ENCODE measurements around the gene CAMSAP3. TPM values are rescaled to one million over a fixed set of nuclear protein-coding genes. Genes with fewer than 3 reads are reported as not detected.

CAMSAP3 gene
- total and polyA plus RNA-seq, 12 donors = 0.61 to 18.9 (median 6.0) TPM

- no peaks in the 10 kb centered on the region for H3K9me3 ChIP-seq (replicated peaks in 1 of 3)
- 41 to 52% (median 48%) methylated on average over 2 of the region's 2 CpGs for WGBS, 4 donors
- no peaks in the 10 kb centered on the region for H3K36me3 ChIP-seq (replicated peaks in 1 of 2)
- intact Hi-C loops (cut with DNase I) = no loop called here
- DNase-seq = no peak
- H3K27me3 ChIP-seq = no peaks in the 10 kb centered on the region
- no peak overlapping the region for H3K4me3 ChIP-seq
- H3K27ac ChIP-seq = no peak overlapping the region
- H3K4me1 ChIP-seq (replicated peaks in 1 of 2) = peaks cover 0 to 5% of the 10 kb centered on the region in 2 donors
- TF ChIP-seq POLR2A (IDR thresholded peaks at IDR 0.05) (no peak), CTCF (IDR thresholded peaks at IDR 0.05) (no peak)
Observed at GRCh38 chr19:7650148-7650547, 54.5 kb downstream of the CAMSAP3 start.

- Histone ChIP-seq H3K36me3 (replicated peaks in 1 of 2) (no peaks in the 10 kb centered on the region), H3K9me3 (replicated peaks in 1 of 3) (no peaks in the 10 kb centered on the region), H3K27me3 (no peaks in the 10 kb centered on the region), H3K4me3 (peak overlapping the region in 2 of 4 donors; percentile 38 to 42), H3K4me1 (replicated peaks in 1 of 2) (peaks cover 0 to 5% of the 10 kb centered on the region in 2 donors), H3K27ac (peak overlapping the region in 1 of 5 donors; percentile 10)
- WGBS, 4 donors = 4 to 6% (median 5%) methylated on average over 27 to 28 of the region's 28 CpGs
- intact Hi-C loops (cut with DNase I) = no loop called here
- DNase-seq = peak; percentile 81 to 94 (median 86)
- TF ChIP-seq CTCF (IDR thresholded peaks at IDR 0.05) = peak; percentile 95 to 99 (median 97)
- TF ChIP-seq POLR2A (IDR thresholded peaks at IDR 0.05) = no peak
Observed at GRCh38 chr19:7652061-7652641, 56.5 kb downstream of the CAMSAP3 start.

- Histone ChIP-seq H3K36me3 (replicated peaks in 1 of 2) (no peaks in the 10 kb centered on the region), H3K4me1 (replicated peaks in 1 of 2) (peaks cover 0 to 5% of the 10 kb centered on the region in 2 donors), H3K27me3 (no peaks in the 10 kb centered on the region), H3K27ac (no peak overlapping the region), H3K4me3 (no peak overlapping the region), H3K9me3 (replicated peaks in 1 of 3) (no peaks in the 10 kb centered on the region)
- 54 to 66% (median 61%) methylated on average over 8 of the region's 8 CpGs for WGBS, 4 donors
- no peak for DNase-seq
- intact Hi-C loops (cut with DNase I) = no loop called here
- TF ChIP-seq CTCF (IDR thresholded peaks at IDR 0.05) (no peak), POLR2A (IDR thresholded peaks at IDR 0.05) (no peak)
Observed at GRCh38 chr19:7654401-7654800, 58.7 kb downstream of the CAMSAP3 start.

GRCh38 chr19:7655581-7655980 lies 59.9 kb downstream of the CAMSAP3 start:
- intact Hi-C loops (cut with DNase I) = no loop called here
- Histone ChIP-seq H3K9me3 (replicated peaks in 1 of 3) (no peaks in the 10 kb centered on the region), H3K27me3 (no peaks in the 10 kb centered on the region), H3K4me3 (no peak overlapping the region), H3K36me3 (replicated peaks in 1 of 2) (no peaks in the 10 kb centered on the region), H3K27ac (peak overlapping the region in 1 of 5 donors; percentile 40), H3K4me1 (replicated peaks in 1 of 2) (peaks cover 0 to 5% of the 10 kb centered on the region in 2 donors)
- no peak for DNase-seq
- WGBS, 4 donors = 63 to 72% (median 70%) methylated on average over 8 of the region's 8 CpGs
- TF ChIP-seq POLR2A (IDR thresholded peaks at IDR 0.05) = no peak
- no peak for TF ChIP-seq CTCF (IDR thresholded peaks at IDR 0.05)

All from adrenal gland (tissue), 12 donors.